ENCODE results near the gene PTPA.
A peak's percentile ranks its signal among the peaks of the same experiment; 100 is the strongest.

The PTPA gene

GRCh38 chr9:129183495-129184218, 72.4 kb downstream of the PTPA start:
- H3K36me3 ChIP-seq (replicated peaks; ENCODE audit: low read depth, low read length), result no peaks in the 10 kb centered on the region
- no peak overlapping the region for H3K9ac ChIP-seq (ENCODE audit: low read length)
- TF ChIP-seq, protein P1, sequence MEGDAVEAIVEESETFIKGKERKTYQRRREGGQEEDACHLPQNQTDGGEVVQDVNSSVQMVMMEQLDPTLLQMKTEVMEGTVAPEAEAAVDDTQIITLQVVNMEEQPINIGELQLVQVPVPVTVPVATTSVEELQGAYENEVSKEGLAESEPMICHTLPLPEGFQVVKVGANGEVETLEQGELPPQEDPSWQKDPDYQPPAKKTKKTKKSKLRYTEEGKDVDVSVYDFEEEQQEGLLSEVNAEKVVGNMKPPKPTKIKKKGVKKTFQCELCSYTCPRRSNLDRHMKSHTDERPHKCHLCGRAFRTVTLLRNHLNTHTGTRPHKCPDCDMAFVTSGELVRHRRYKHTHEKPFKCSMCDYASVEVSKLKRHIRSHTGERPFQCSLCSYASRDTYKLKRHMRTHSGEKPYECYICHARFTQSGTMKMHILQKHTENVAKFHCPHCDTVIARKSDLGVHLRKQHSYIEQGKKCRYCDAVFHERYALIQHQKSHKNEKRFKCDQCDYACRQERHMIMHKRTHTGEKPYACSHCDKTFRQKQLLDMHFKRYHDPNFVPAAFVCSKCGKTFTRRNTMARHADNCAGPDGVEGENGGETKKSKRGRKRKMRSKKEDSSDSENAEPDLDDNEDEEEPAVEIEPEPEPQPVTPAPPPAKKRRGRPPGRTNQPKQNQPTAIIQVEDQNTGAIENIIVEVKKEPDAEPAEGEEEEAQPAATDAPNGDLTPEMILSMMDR (IDR thresholded peaks at IDR 0.05; ENCODE audit: low read depth, low read length), result no peak
- TF ChIP-seq EZH2phosphoT487 (IDR thresholded peaks at IDR 0.05; ENCODE audit: low read depth), result no peak
- no peaks in the 10 kb centered on the region for H3K79me2 ChIP-seq (ENCODE audit: low read length)
- no peak overlapping the region for H3K27ac ChIP-seq (ENCODE audit: low read length)
- H3K4me3 ChIP-seq (ENCODE audit: low read length), result no peak overlapping the region
- no peak overlapping the region for H2AFZ ChIP-seq (ENCODE audit: low read depth, low read length)
- no peaks in the 10 kb centered on the region for H3K9me3 ChIP-seq (ENCODE audit: insufficient read depth, low read length)
- no peak overlapping the region for H3K4me2 ChIP-seq (ENCODE audit: low read length)
- peaks cover 13% of the 10 kb centered on the region for H3K27me3 ChIP-seq (ENCODE audit: low read depth, low read length)
- H4K20me1 ChIP-seq (ENCODE audit: insufficient read depth, low read length), result no peaks in the 10 kb centered on the region
- peaks cover 8% of the 10 kb centered on the region for H3K4me1 ChIP-seq (ENCODE audit: low read length)

DNA sequence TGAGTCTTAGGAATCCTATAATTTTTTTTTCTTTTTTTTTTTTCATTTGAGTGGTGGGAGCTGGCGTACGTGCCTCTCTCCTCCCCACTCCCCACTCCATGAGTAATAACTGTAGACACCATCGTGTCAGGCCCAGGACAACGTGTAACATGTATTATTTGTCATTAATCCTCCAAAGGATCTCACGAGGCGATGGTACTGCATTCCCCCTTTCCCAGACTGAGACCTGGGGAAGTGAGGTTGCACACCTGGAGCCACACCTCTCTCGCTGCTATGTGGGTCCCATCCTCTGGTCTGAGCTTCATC, 73.0 kb downstream of the PTPA start:
- peaks cover 8% of the 10 kb centered on the region for H3K4me1 ChIP-seq (ENCODE audit: low read length)
- peaks cover 13% of the 10 kb centered on the region for H3K27me3 ChIP-seq (ENCODE audit: low read depth, low read length)
- H3K9me3 ChIP-seq (ENCODE audit: insufficient read depth, low read length), result no peaks in the 10 kb centered on the region
- H3K9ac ChIP-seq (ENCODE audit: low read length), result no peak overlapping the region
- no peak overlapping the region for H3K4me2 ChIP-seq (ENCODE audit: low read length)
- no peak overlapping the region for H3K4me3 ChIP-seq (ENCODE audit: low read length)
- no peaks in the 10 kb centered on the region for H3K36me3 ChIP-seq (replicated peaks; ENCODE audit: low read depth, low read length)
- no peak for TF ChIP-seq EZH2phosphoT487 (IDR thresholded peaks at IDR 0.05; ENCODE audit: low read depth)
- TF ChIP-seq, protein P1 (IDR thresholded peaks at IDR 0.05; ENCODE audit: low read depth, low read length), result no peak
- no peaks in the 10 kb centered on the region for H3K79me2 ChIP-seq (ENCODE audit: low read length)
- no peak overlapping the region for H3K27ac ChIP-seq (ENCODE audit: low read length)
- no peaks in the 10 kb centered on the region for H4K20me1 ChIP-seq (ENCODE audit: insufficient read depth, low read length)
- no peak overlapping the region for H2AFZ ChIP-seq (ENCODE audit: low read depth, low read length)

DNA sequence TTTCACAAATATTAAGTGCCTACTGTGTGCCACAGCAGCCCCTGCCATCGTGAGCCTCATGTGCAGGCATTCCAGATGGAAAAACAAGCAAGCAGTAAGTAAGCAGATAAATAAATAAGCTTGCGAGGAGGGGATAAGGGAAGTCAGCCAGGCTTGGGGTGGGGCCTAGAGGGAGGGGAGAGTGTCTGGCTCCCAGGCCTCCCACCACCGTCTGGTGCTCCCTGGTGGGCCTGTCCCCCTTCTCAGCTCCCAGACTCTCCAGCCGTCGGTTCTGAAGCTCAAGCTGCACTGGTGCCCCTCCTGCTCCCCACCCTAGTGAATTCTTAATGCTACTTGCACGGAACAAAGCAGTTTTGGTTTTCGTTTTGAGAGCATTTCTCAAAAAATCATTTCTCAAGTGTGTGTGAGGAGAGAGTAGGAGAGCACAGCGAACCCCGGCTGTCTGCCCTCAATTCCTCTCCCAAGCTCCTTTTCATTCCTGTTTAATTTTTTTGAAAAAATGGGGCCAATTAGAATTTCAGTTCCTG, 73.4 kb downstream of the PTPA start:
- TF ChIP-seq EZH2phosphoT487 (IDR thresholded peaks at IDR 0.05; ENCODE audit: low read depth), result no peak
- TF ChIP-seq, protein P1 (IDR thresholded peaks at IDR 0.05; ENCODE audit: low read depth, low read length), result no peak
- Histone ChIP-seq H3K4me1 (ENCODE audit: low read length) (peaks cover 8% of the 10 kb centered on the region), H2AFZ (ENCODE audit: low read depth, low read length) (peak overlapping the region; percentile 69), H3K9me3 (ENCODE audit: insufficient read depth, low read length) (no peaks in the 10 kb centered on the region), H3K4me2 (ENCODE audit: low read length) (peak overlapping the region; percentile 41), H4K20me1 (ENCODE audit: insufficient read depth, low read length) (no peaks in the 10 kb centered on the region), H3K27ac (ENCODE audit: low read length) (no peak overlapping the region), H3K79me2 (ENCODE audit: low read length) (no peaks in the 10 kb centered on the region), H3K36me3 (replicated peaks; ENCODE audit: low read depth, low read length) (no peaks in the 10 kb centered on the region), H3K27me3 (ENCODE audit: low read depth, low read length) (peaks cover 8% of the 10 kb centered on the region), H3K9ac (ENCODE audit: low read length) (no peak overlapping the region), H3K4me3 (ENCODE audit: low read length) (no peak overlapping the region; the same call in 1 of the 2 replicates)

GRCh38 chr9:129185402-129185801, 74.2 kb downstream of the PTPA start:
- peaks cover 8% of the 10 kb centered on the region for H3K4me1 ChIP-seq (ENCODE audit: low read length)
- H3K36me3 ChIP-seq (replicated peaks; ENCODE audit: low read depth, low read length), result no peaks in the 10 kb centered on the region
- H3K27me3 ChIP-seq (ENCODE audit: low read depth, low read length), result peaks cover 5% of the 10 kb centered on the region; the same call in 1 of the 2 replicates
- H3K79me2 ChIP-seq (ENCODE audit: low read length), result no peaks in the 10 kb centered on the region
- no peak overlapping the region for H3K4me2 ChIP-seq (ENCODE audit: low read length)
- H2AFZ ChIP-seq (ENCODE audit: low read depth, low read length), result no peak overlapping the region
- no peak overlapping the region for H3K9ac ChIP-seq (ENCODE audit: low read length)
- H3K4me3 ChIP-seq (ENCODE audit: low read length), result no peak overlapping the region
- no peaks in the 10 kb centered on the region for H4K20me1 ChIP-seq (ENCODE audit: insufficient read depth, low read length)
- H3K9me3 ChIP-seq (ENCODE audit: insufficient read depth, low read length), result no peaks in the 10 kb centered on the region
- TF ChIP-seq EZH2phosphoT487 (IDR thresholded peaks at IDR 0.05; ENCODE audit: low read depth), result no peak
- TF ChIP-seq, protein P1 (IDR thresholded peaks at IDR 0.05; ENCODE audit: low read depth, low read length), result no peak
- H3K27ac ChIP-seq (ENCODE audit: low read length), result no peak overlapping the region
